ENCODE data around the gene UBL5. TPM values are rescaled to one million over a fixed set of nuclear protein-coding genes. Genes with fewer than 3 reads are reported as not detected.
"Not testable (repeated sequence)": the region's sequence is repeated elsewhere in the genome, so short reads cannot be mapped to it uniquely, and the experiment has no call there.

UBL5 gene
- polyA plus RNA-seq = 1,000 to 10,000 TPM in 1 of 4 donors, 100 to 1,000 TPM in 3; 282 to 1,357 (median 757) TPM
- long read RNA-seq, donor 1 = 0 reads
- long read RNA-seq, donor 2, transcript UBL5-201 (5 exons, 513 nt) = minor isoform, 14 of 101 reads
- long read RNA-seq, donor 2, transcript UBL5-202 (5 exons, 432 nt) = major isoform, 85 of 101 reads
- long read RNA-seq, donor 2, partial matches to known transcripts = 0 of 101 reads
- long read RNA-seq, donor 2, other reads (novel, unspliced or antisense) = 0 of 101 reads
- long read RNA-seq, donor 3, transcript UBL5-201 (5 exons, 513 nt) = minor isoform, 20 of 164 reads
- long read RNA-seq, donor 3, transcript UBL5-202 (5 exons, 432 nt) = major isoform, 111 of 164 reads
- long read RNA-seq, donor 3, partial matches to known transcripts = 27 of 164 reads
- long read RNA-seq, donor 3, other reads (novel, unspliced or antisense) = 0 of 164 reads
- long read RNA-seq, donor 4, transcript UBL5-202 (5 exons, 432 nt) = major isoform, 8 of 8 reads
- long read RNA-seq, donor 4, partial matches to known transcripts = 0 of 8 reads
- long read RNA-seq, donor 4, other reads (novel, unspliced or antisense) = 0 of 8 reads
- long read RNA-seq, donor 5, transcript UBL5-202 (5 exons, 432 nt) = major isoform, 57 of 82 reads
- long read RNA-seq, donor 5, transcript UBL5-201 (5 exons, 513 nt) = minor isoform, 7 of 82 reads
- long read RNA-seq, donor 5, partial matches to known transcripts = 18 of 82 reads
- long read RNA-seq, donor 5, other reads (novel, unspliced or antisense) = 0 of 82 reads
- long read RNA-seq, donor 6, transcript UBL5-202 (5 exons, 432 nt) = major isoform, 114 of 158 reads
- long read RNA-seq, donor 6, transcript UBL5-201 (5 exons, 513 nt) = minor isoform, 14 of 158 reads
- long read RNA-seq, donor 6, partial matches to known transcripts = 23 of 158 reads
- long read RNA-seq, donor 6, other reads (novel, unspliced or antisense) = 5 of 158 reads
- long read RNA-seq, donor 7, transcript UBL5-201 (5 exons, 513 nt) = minor isoform, 38 of 502 reads
- long read RNA-seq, donor 7, transcript UBL5-202 (5 exons, 432 nt) = major isoform, 391 of 502 reads
- long read RNA-seq, donor 7, partial matches to known transcripts = 54 of 502 reads
- long read RNA-seq, donor 7, other reads (novel, unspliced or antisense) = 16 of 502 reads
- long read RNA-seq, donor 8, transcript UBL5-202 (5 exons, 432 nt) = major isoform, 12 of 13 reads
- long read RNA-seq, donor 8, partial matches to known transcripts = 0 of 13 reads
- long read RNA-seq, donor 8, other reads (novel, unspliced or antisense) = 0 of 13 reads
- long read RNA-seq, donor 9, transcript UBL5-202 (5 exons, 432 nt) = major isoform, 36 of 47 reads
- long read RNA-seq, donor 9, transcript UBL5-201 (5 exons, 513 nt) = minor isoform, 5 of 47 reads
- long read RNA-seq, donor 9, partial matches to known transcripts = 5 of 47 reads
- long read RNA-seq, donor 9, other reads (novel, unspliced or antisense) = 0 of 47 reads
- long read RNA-seq, donor 10, transcript UBL5-201 (5 exons, 513 nt) = minor isoform, 19 of 273 reads
- long read RNA-seq, donor 10, transcript UBL5-202 (5 exons, 432 nt) = major isoform, 215 of 273 reads
- long read RNA-seq, donor 10, partial matches to known transcripts = 30 of 273 reads
- long read RNA-seq, donor 10, other reads (novel, unspliced or antisense) = 5 of 273 reads

DNA sequence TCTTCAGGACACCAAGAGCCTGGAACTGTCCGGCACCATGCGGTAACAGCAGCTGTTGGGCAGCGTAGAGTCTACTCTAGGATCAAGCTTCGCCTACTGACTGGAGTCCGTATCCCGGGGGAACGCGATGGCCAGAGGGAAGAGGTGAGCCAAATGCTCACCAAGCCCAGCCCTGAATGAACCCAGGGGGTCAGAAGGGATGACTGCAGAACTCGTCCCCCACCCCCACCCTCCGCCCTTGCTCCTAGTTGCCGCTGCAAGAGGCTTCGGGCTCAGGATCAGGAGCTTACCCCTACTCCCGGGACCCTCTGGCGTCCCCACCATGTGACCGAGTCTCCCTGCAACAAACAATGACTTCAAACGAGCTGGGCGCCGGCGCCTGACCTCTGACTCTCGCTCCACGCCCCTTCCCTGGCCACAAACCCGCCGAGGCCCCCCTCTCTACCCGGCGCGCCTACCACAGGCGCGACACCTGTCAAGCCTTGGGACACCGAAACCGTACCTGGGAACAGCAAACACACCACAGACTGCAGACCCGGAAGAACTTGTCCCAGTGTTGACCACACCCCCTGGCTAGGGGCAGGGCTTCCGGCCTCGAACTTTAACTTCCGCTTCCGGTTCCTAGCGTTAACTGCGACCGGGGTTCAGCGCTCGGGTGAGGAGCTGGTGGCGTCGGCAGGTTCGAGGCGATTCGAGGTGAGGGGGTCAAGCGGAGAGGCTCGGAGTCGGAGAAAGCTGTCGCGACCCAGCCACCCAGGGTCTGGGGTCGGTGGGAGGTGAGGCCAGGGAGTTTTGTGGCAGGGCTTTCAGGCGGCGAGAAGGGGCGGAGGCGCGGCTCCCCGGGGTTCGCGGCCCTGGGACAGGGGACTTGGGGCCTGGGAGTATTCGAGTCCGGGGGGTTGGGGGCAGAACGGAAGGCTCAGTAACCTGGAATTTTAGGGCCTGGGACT, at the start of gene UBL5:
Gene UBL5, plus strand, starts transcription at position 630 of the 950 bp plus-strand sequence. CDS start 420 bp downstream, outside the sequence.
- peak within 1 kb of the TSS; percentile 65 to 98 (median 92) for H3K4me3 ChIP-seq (ENCODE audit: low read depth in 1 of 3, low read length in 3 of 3)
- peak within 1 kb of the TSS; percentile 80 to 93 (median 93) for H3K27ac ChIP-seq (ENCODE audit: low read depth in 1 of 3, low read length in 2 of 3)
- no peaks in the 10 kb centered on the region for H3K9me3 ChIP-seq (ENCODE audit: control insufficient read depth in 2 of 2, insufficient read depth in 1 of 2, low read depth in 1 of 2, low read length in 1 of 2)
- WGBS, 3 donors = 0 to 1% (median 0%) methylated on average over 61 to 62 of the region's 62 CpGs
- peaks cover 3 to 10% (median 8%) of the 10 kb centered on the region in 3 donors for H3K4me1 ChIP-seq (ENCODE audit: control insufficient read depth in 3 of 3, insufficient read depth in 2 of 3, low read depth in 1 of 3, low read length in 2 of 3)
- H3K36me3 ChIP-seq (ENCODE audit: control insufficient read depth in 3 of 3, insufficient read depth in 2 of 3, low read depth in 1 of 3, low read length in 3 of 3) = peaks cover 0 to 16% (median 0%) of the 10 kb centered on the region in 3 donors
- FAIRE-seq (no peak), DNase-seq (peak; percentile 96 to 97)
- no peaks in the 10 kb centered on the region for H3K27me3 ChIP-seq (ENCODE audit: control insufficient read depth in 3 of 3, insufficient read depth in 3 of 3, low read length in 3 of 3)

DNA sequence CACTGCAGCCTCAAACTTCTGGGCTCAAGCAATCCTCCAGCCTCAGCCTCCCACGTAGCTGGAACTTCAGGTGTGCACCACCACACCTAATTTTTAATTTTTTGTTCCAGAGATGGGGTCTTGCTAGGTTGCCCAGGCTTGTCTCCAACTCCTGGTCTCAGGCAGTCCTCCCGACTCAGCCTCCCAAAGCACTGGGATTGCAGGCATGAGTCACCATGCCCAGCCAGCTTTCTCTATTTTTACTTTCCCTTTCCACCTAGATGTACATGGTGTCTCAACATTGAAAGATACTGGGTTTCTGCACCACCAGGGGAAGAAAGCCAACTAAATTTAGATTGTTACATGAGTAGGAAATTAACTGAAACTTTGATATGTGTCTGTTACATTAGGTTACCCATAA, 45.4 kb upstream of the UBL5 start:
- Histone ChIP-seq H3K9me3 (ENCODE audit: control insufficient read depth in 2 of 2, insufficient read depth in 1 of 2, low read depth in 1 of 2, low read length in 1 of 2) (peaks cover 0 to 13% of the 10 kb centered on the region in 2 donors), H3K4me3 (ENCODE audit: low read depth in 1 of 3, low read length in 3 of 3) (no peak overlapping the region), H3K36me3 (ENCODE audit: control insufficient read depth in 3 of 3, insufficient read depth in 2 of 3, low read depth in 1 of 3, low read length in 3 of 3) (peaks cover 0 to 4% (median 0%) of the 10 kb centered on the region in 3 donors), H3K27ac (ENCODE audit: low read depth in 1 of 3, low read length in 2 of 3) (no peak overlapping the region), H3K27me3 (ENCODE audit: control insufficient read depth in 3 of 3, insufficient read depth in 3 of 3, low read length in 3 of 3) (no peaks in the 10 kb centered on the region), H3K4me1 (ENCODE audit: control insufficient read depth in 3 of 3, insufficient read depth in 2 of 3, low read depth in 1 of 3, low read length in 2 of 3) (peaks cover 0 to 16% (median 0%) of the 10 kb centered on the region in 3 donors)
- FAIRE-seq (no peak), DNase-seq (no peak)
- 85 to 94% (median 94%) methylated on average over 2 of the region's 2 CpGs for WGBS, 3 donors

DNA sequence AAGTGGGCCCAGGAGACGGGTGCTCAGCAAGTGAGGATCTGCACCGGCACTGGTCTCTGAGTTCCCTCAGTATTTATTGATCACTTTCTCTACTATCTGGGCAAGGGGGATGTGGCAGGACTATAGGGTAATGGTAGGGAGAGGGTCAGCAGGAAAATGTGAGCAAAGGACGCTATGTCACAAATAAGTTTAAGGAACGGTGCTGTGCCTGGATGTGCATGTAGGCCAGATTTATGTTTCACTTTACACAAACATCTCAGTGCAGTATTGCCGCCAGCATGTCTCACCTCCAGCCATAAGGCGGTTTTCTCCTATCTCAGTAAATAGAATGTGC, 43.6 kb upstream of the UBL5 start:
- not testable (repeated sequence) for H3K9me3 ChIP-seq (ENCODE audit: control insufficient read depth in 2 of 2, insufficient read depth in 1 of 2, low read depth in 1 of 2, low read length in 1 of 2); H3K36me3 ChIP-seq (ENCODE audit: control insufficient read depth in 3 of 3, insufficient read depth in 2 of 3, low read depth in 1 of 3, low read length in 3 of 3); H3K4me3 ChIP-seq (ENCODE audit: low read depth in 1 of 3, low read length in 3 of 3); H3K27me3 ChIP-seq (ENCODE audit: control insufficient read depth in 3 of 3, insufficient read depth in 3 of 3, low read length in 3 of 3); FAIRE-seq
- Histone ChIP-seq H3K27ac (ENCODE audit: low read depth in 1 of 3, low read length in 2 of 3) (peak overlapping the region in 2 of 3 donors; percentile 27 to 98), H3K4me1 (ENCODE audit: control insufficient read depth in 3 of 3, insufficient read depth in 2 of 3, low read depth in 1 of 3, low read length in 2 of 3) (peaks cover 0 to 29% (median 0%) of the 10 kb centered on the region in 3 donors)
- WGBS, 3 donors = 83 to 86% (median 86%) methylated on average over 6 of the region's 6 CpGs
- peak in 1 of 2 donors; percentile 40 for DNase-seq

DNA sequence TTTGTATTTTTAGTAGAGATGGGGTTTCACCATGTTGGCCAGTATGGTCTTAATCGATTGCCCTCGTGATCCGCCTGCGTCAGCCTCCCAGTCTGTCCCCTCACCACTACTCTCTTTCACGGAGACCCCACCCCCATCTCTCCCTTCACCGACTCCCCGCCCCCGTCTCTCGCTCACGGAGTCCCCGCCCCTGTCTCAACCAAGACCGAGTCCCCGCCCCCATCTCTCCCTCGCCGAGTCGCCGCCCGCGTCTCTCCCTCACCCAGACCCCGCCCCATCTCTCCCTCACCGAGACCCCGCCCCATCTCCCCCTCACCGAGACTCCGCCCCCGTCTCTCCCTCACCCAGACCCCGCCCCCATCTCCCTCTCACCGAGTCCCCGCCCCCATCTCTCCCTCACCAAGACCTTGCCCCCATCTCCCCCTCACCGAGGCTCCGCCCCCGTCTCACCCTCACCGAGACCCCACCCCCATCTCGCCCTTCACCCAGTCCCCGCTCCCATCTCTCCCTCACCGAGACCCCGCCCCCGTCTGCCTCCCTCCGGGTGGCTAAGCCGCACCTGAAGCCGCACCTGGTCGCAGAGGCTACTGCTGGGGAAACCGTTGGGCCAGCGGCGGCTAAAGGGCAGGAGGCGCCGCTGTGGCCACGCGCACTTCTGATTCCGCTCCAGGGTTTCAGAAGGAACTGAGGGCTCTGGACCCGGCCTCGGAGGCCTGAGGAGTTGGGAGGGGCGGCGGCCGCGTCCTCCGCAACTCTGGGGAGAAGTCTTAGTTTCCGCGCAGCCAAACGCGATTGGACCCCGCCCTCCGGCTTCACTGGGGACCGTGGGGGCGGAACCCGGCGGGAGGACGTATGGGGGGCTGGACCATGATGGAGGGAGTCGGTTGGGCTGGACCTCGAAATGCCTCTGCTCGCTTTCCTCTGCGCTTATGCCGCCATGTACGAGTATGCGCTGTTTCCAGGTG, 42.1 kb upstream of the UBL5 start:
- peak overlapping the region; percentile 46 to 73 (median 51) for H3K4me3 ChIP-seq (ENCODE audit: low read depth in 1 of 3, low read length in 3 of 3)
- peak; percentile 98 to 99 for DNase-seq
- peaks cover 0 to 4% (median 0%) of the 10 kb centered on the region in 3 donors for H3K36me3 ChIP-seq (ENCODE audit: control insufficient read depth in 3 of 3, insufficient read depth in 2 of 3, low read depth in 1 of 3, low read length in 3 of 3)
- 1 to 3% (median 2%) methylated on average over 65 to 74 of the region's 74 CpGs for WGBS, 3 donors
- no peak for FAIRE-seq
- H3K4me1 ChIP-seq (ENCODE audit: control insufficient read depth in 3 of 3, insufficient read depth in 2 of 3, low read depth in 1 of 3, low read length in 2 of 3) = peaks cover 0 to 42% (median 0%) of the 10 kb centered on the region in 3 donors
- H3K27me3 ChIP-seq (ENCODE audit: control insufficient read depth in 3 of 3, insufficient read depth in 3 of 3, low read length in 3 of 3) = no peaks in the 10 kb centered on the region
- H3K9me3 ChIP-seq (ENCODE audit: control insufficient read depth in 2 of 2, insufficient read depth in 1 of 2, low read depth in 1 of 2, low read length in 1 of 2) = peaks cover 0 to 4% of the 10 kb centered on the region in 2 donors
- peak overlapping the region; percentile 91 to 99 (median 99) for H3K27ac ChIP-seq (ENCODE audit: low read depth in 1 of 3, low read length in 2 of 3)

DNA sequence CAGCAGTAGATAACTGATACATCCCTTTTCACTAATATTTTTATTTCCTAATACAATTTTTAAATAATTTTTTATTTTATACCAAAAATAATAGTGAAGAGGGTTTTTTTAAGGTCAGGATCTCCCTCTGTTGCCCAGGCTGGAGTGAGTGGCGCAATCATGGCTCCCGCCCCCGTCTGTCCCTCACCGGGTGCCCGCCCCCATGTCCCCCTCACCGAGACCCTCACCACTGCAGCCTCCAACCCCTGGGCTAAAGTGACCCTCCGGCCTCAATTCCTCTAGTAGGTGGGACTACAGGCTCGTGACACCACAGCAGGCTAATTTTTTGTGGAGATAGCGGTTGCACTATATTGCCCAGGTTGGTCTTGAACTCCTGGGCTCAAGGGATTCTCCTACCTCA, 41.4 kb upstream of the UBL5 start:
- Histone ChIP-seq H3K27ac (ENCODE audit: low read depth in 1 of 3, low read length in 2 of 3) (peak overlapping the region; percentile 91 to 99 (median 99)), H3K9me3 (ENCODE audit: control insufficient read depth in 2 of 2, insufficient read depth in 1 of 2, low read depth in 1 of 2, low read length in 1 of 2) (peaks cover 0 to 4% of the 10 kb centered on the region in 2 donors), H3K36me3 (ENCODE audit: control insufficient read depth in 3 of 3, insufficient read depth in 2 of 3, low read depth in 1 of 3, low read length in 3 of 3) (peaks cover 0 to 4% (median 0%) of the 10 kb centered on the region in 3 donors), H3K4me1 (ENCODE audit: control insufficient read depth in 3 of 3, insufficient read depth in 2 of 3, low read depth in 1 of 3, low read length in 2 of 3) (peaks cover 0 to 48% (median 0%) of the 10 kb centered on the region in 3 donors), H3K4me3 (ENCODE audit: low read depth in 1 of 3, low read length in 3 of 3) (peak overlapping the region; percentile 46 to 73 (median 51)), H3K27me3 (ENCODE audit: control insufficient read depth in 3 of 3, insufficient read depth in 3 of 3, low read length in 3 of 3) (no peaks in the 10 kb centered on the region)
- FAIRE-seq (no peak), DNase-seq (peak in 1 of 2 donors; percentile 12)
- WGBS, 3 donors = 55 to 71% (median 63%) methylated on average over 9 of the region's 9 CpGs

GRCh38 chr19:9786819-9787218, 40.9 kb upstream of the UBL5 start:
- peaks cover 0 to 4% (median 0%) of the 10 kb centered on the region in 3 donors for H3K36me3 ChIP-seq (ENCODE audit: control insufficient read depth in 3 of 3, insufficient read depth in 2 of 3, low read depth in 1 of 3, low read length in 3 of 3)
- no peaks in the 10 kb centered on the region for H3K27me3 ChIP-seq (ENCODE audit: control insufficient read depth in 3 of 3, insufficient read depth in 3 of 3, low read length in 3 of 3)
- DNase-seq = no peak
- FAIRE-seq = no peak
- H3K9me3 ChIP-seq (ENCODE audit: control insufficient read depth in 2 of 2, insufficient read depth in 1 of 2, low read depth in 1 of 2, low read length in 1 of 2) = peaks cover 0 to 4% of the 10 kb centered on the region in 2 donors
- WGBS, 3 donors = 91 to 95% (median 93%) methylated on average over 8 of the region's 8 CpGs
- peaks cover 0 to 48% (median 0%) of the 10 kb centered on the region in 3 donors for H3K4me1 ChIP-seq (ENCODE audit: control insufficient read depth in 3 of 3, insufficient read depth in 2 of 3, low read depth in 1 of 3, low read length in 2 of 3)
- no peak overlapping the region for H3K4me3 ChIP-seq (ENCODE audit: low read depth in 1 of 3, low read length in 3 of 3)
- peak overlapping the region in 2 of 3 donors; percentile 99 for H3K27ac ChIP-seq (ENCODE audit: low read depth in 1 of 3, low read length in 2 of 3)
